ENCODE results near the gene MMP25. TPM values are rescaled to one million over a fixed set of nuclear protein-coding genes. Genes with fewer than 3 reads are reported as not detected.

Gene MMP25
- total RNA-seq, 2 experiments from 2014 or later: 1.1 to 1.5 TPM

GRCh38 chr16:3027983-3028715 is 18.2 kb upstream of the MMP25 start:
- H3K9me3 Mint-ChIP-seq: no peaks in the 10 kb centered on the region
- intact Hi-C loops (cut with micrococcal nuclease): no loop called here
- H3K27ac Mint-ChIP-seq: no peak overlapping the region

DNA sequence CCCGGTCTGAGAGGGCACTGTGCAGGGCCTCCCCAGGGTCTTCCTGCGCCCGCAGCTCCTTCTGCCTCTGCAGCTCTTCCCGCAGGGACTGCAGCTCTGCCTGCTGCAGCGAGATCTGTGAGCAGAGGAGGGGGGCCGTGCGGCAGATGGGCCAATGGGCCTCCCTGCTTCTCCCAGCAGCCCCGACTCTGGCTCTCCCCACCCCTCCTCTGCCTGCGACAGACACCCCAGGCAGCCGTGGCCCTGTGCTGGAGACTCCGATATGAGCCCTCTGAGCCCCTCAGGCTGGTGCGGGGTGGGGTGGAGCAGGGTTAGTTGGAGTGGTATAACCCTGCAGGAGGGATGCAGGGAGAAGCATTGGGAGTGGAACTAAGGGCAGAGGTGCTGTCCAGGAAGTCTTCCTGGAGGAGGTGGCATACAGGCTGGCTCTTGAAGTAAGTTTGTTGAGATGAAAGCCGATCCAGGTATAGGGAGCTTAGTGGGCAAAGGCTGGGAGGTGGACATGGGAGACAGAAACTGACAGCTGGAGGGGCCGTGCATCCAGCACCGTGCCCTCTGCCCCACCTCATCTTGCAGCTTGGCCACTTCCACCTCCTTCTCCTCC is 17.5 kb upstream of the MMP25 start:
- Mint-ChIP-seq H3K4me3 (peak overlapping the region; percentile 66), H3K27me3 (peaks cover 40% of the 10 kb centered on the region), H3K9me3 (no peaks in the 10 kb centered on the region), H3K4me1 (ENCODE audit: low read depth) (peaks cover 30% of the 10 kb centered on the region), H3K36me3 (ENCODE audit: low read depth) (peaks cover 14% of the 10 kb centered on the region), H3K27ac (no peak overlapping the region)
- POLR2A ChIA-PET: interaction anchor here (0.7 to 2.1 kb wide), 9 partner anchors 8 to 824 kb away, joined by 3 to 6 read pairs (median 4); partner anchors contain the start of gene TNFRSF12A
- TF ChIP-seq CTCF (IDR thresholded peaks at IDR 0.05): no peak
- CTCF ChIA-PET: interaction anchor here (0.7 to 10.2 kb wide), 38 partner anchors 8 to 248 kb away, joined by 3 to 135 read pairs (median 6); partner anchors contain the start of genes CLDN6, HCFC1R1, PKMYT1 and THOC6
- no peak for DNase-seq
- no peak for ATAC-seq
- intact Hi-C loops (cut with micrococcal nuclease): no loop called here

More at GRCh38 chr16:3027983-3028715, 18.2 kb upstream of the MMP25 start:
- TF ChIP-seq CTCF (IDR thresholded peaks at IDR 0.05): peak; percentile 91
- Mint-ChIP-seq H3K4me1 (ENCODE audit: low read depth) (peaks cover 35% of the 10 kb centered on the region), H3K4me3 (peak overlapping the region; percentile 32), H3K27me3 (peaks cover 33% of the 10 kb centered on the region), H3K36me3 (ENCODE audit: low read depth) (peaks cover 14% of the 10 kb centered on the region)
- DNase-seq (peak; percentile 91), ATAC-seq (peak; percentile 44)
- POLR2A ChIA-PET: interaction anchor here (0.7 to 1.8 kb wide), 8 partner anchors 10 to 101 kb away, joined by 3 to 6 read pairs (median 4); partner anchors contain the start of genes KREMEN2 and PAQR4
- CTCF ChIA-PET: interaction anchor here (0.6 to 10.2 kb wide), 43 partner anchors 7 to 794 kb away, joined by 3 to 135 read pairs (median 5); partner anchors contain the start of genes CLDN6, HCFC1R1, PKMYT1 and THOC6

DNA sequence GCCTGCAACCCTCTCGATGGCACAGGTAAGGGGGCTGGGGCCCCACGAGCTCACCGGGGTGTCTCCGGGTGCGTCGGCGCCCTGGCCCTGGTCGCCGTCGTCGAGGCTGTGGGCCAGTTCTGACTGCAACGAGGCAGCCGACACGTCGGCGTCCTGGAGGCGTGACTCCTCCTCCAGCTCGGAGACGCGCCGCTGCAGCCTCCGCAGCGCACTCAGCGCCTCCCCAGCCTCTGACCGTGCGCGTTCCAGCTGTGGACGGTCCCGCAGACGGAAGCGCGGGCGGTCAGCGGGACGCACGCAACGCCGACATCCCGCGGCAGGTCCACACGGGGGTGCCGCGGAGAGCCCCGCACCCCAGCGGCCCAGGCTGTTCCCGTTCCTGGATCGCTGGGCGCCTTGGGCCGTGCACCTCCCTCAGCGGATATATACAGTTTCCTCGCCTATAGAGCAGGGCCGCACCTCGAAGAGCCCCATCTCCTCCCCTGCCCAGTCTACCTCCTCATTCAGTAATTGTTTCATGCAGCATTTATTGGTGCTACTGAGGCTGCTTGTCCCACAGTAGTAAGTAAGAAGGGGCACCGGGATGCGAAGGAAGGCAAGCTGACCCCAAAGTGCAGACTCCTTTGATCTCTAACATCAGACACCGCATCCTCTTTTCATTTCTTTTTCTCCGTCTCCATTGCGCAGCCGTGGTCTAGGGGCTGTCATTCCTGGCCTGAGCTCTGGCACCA is 16.7 kb upstream of the MMP25 start:
- no peak overlapping the region for H3K27ac Mint-ChIP-seq
- peaks cover 27% of the 10 kb centered on the region for H3K4me1 Mint-ChIP-seq (ENCODE audit: low read depth)
- peak overlapping the region; percentile 66 for H3K4me3 Mint-ChIP-seq
- no peak for TF ChIP-seq CTCF (IDR thresholded peaks at IDR 0.05)
- H3K36me3 Mint-ChIP-seq (ENCODE audit: low read depth): peaks cover 12% of the 10 kb centered on the region
- peak; percentile 60 for ATAC-seq
- no peaks in the 10 kb centered on the region for H3K9me3 Mint-ChIP-seq
- intact Hi-C loops (cut with micrococcal nuclease): no loop called here
- CTCF ChIA-PET: interaction anchor here (0.9 to 10.2 kb wide), 19 partner anchors 9 to 247 kb away, joined by 3 to 135 read pairs (median 9); partner anchors contain the start of genes CLDN6, HCFC1R1, THOC6 and TNFRSF12A
- peaks cover 44% of the 10 kb centered on the region for H3K27me3 Mint-ChIP-seq
- DNase-seq: peak; percentile 79
- POLR2A ChIA-PET: interaction anchor here (0.9 to 2.1 kb wide), 5 partner anchors 9 to 95 kb away, joined by 3 to 6 read pairs (median 4); partner anchors contain the start of gene TNFRSF12A

DNA sequence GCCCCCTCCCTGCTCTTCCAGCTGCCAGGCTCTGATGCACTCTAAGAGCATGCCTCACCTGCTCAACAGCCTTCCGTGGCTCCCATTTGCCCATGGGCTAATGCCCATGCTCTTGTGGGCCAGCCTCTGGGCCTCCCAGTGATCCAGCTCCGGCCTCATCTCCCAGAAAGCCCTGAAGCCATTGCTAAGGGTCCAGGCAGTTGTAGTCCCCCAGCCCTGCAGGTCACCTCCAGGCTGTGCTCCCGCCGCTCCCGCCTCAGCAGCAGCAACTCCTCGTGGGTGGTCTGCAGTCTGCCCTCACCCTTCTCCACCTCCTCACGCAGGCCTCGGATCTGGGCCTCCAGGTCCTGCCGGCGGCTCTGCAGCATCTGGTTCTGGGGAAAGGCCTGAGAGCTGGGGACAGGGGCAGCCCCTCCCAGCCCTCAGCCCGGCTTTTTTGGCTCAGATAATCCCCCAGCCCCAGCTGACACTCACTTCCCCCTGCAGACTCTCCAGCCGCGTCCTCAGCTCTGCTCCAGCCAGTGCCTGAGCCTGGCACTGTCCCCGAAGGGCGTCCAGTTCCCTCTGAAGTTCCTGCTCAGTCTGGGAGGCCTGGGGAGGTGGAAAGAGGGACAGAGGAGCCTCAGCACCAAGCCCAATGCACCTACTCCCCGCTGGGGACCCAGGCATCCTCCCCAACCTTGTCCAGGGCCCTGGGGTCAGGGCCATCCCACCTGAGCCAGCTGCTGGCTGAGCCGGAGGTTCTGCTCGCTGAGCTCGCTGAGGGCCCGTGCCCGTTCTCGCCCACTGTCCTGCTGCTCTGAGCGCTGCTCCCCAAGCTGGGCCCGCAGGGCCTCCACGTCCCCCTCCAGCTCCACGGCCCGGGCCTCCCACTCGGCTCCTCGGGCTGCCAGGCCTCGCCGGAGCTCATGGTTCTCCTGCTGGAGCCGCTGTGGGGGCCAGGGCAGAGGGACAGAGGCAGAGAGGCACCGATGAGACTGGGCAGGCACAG is 15.8 kb upstream of the MMP25 start:
- Mint-ChIP-seq H3K27ac (no peak overlapping the region), H3K27me3 (peaks cover 52% of the 10 kb centered on the region), H3K4me3 (peak overlapping the region; percentile 66), H3K36me3 (ENCODE audit: low read depth) (peaks cover 12% of the 10 kb centered on the region), H3K9me3 (no peaks in the 10 kb centered on the region), H3K4me1 (ENCODE audit: low read depth) (peaks cover 24% of the 10 kb centered on the region)
- ATAC-seq (no peak), DNase-seq (no peak)
- intact Hi-C loops (cut with micrococcal nuclease): no loop called here
- TF ChIP-seq CTCF (IDR thresholded peaks at IDR 0.05): no peak
- ChIA-PET CTCF (interaction anchor here (0.8 to 10.2 kb wide), 32 partner anchors 10 to 473 kb away, joined by 3 to 135 read pairs (median 7); partner anchors contain the start of genes CLDN6, CLDN9, HCFC1R1 and PKMYT1), POLR2A (interaction anchor here (0.7 to 2.1 kb wide), 7 partner anchors 9 to 99 kb away, joined by 3 to 8 read pairs (median 4); partner anchors contain the start of gene PAQR4)
